Pericardium fibroblast (primary cell): ENCODE measurements around the gene TNNI2. TPM values are rescaled to one million over a fixed set of nuclear protein-coding genes. Genes with fewer than 3 reads are reported as not detected.

Experiments
- total RNA-seq: library from RNA; depleted of rRNA; stranded (reverse); fragments of >200 nt; gene quantifications from 2 replicates; pipeline ENCODE4 v1.2.3, GENCODE V29; 2015

The TNNI2 gene
- total RNA-seq = 0.94 TPM in 1 of 2 replicates, not detected in the other

DNA sequence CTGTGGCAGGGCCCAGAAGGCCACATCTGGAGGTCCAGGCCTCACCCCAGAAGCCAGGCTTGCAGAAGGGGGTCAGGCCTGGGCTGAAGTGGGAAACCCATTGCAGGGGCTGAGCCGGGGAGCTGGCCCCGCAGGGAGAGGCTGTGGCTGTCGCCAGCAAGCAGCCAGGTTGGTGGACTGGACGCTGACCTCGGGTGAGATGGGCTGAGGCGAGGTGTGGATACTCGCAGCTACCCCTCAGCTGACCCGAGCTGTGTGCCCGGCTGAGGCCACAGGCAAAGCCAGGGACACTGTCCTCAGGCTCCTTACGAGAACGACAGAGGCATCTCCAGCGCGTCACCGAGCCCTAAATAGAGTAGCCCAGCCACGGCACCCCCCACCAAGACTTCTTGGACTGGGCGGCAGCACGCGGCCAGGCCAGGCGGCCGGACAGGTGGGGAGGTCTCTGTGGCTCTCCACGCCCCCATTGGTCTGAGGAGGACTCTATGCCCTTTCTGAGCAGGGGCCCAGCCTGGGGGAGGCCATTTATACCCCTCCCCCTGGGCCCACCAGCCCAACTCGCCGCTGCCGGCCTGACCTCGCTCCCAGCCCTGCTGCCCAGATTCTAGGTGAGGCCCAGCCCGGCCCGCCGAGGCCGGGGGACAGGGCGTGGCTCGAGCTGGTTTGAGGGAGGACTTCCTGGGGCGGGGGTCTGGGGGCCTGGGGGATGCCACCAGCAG lies at the start of gene TNNI2:
TSS of gene TNNI2 (plus strand) at position 556 of the 719 bp plus-strand sequence. CDS start 716 bp downstream, outside the sequence.

DNA sequence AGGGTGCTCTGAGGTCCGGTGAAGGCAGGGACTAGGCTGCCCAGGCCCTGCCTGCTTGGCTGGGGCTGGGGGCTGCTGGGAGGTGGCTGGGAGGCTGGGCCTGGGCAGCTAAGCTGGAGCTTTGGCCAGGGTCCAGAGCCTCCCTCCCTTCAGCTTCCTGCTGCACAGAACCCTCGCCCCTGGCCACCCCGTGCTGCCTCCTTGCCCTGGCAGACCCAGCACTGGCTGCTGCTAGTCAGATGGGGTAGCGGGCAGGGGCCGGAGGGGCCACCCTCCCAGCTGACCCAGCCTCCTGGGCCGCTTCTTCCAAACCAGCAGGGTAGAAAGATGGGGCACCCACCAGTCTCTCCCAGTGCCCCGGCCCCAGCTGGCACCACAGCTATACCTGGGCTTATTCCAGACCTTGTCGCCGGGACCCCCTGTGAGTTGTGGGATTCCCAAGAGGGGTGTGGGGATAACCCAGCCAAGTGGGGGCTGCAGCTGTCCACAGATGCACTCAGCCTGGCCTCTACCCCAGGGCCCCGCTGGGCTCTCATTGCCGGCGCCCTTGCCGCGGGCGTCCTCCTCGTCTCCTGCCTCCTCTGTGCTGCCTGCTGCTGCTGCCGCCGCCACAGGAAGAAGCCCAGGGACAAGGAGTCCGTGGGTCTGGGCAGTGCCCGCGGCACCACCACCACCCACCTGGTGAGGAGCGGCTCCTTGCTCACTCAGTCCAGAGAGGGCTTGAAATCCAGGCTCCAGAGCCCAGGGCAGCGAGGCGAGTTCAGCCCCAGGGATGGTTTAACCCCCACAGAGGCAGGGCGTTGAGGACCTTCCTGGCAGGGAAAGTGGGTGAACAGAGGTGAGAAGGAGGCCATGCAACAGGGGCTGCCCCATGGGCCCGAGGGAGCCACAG lies 3.8 kb upstream of the TNNI2 start, which contains the start of gene SYT8:
TSS of gene SYT8 (plus strand) at position 212 of the 892 bp plus-strand sequence. CDS start at position 328, 116 bp downstream.

DNA sequence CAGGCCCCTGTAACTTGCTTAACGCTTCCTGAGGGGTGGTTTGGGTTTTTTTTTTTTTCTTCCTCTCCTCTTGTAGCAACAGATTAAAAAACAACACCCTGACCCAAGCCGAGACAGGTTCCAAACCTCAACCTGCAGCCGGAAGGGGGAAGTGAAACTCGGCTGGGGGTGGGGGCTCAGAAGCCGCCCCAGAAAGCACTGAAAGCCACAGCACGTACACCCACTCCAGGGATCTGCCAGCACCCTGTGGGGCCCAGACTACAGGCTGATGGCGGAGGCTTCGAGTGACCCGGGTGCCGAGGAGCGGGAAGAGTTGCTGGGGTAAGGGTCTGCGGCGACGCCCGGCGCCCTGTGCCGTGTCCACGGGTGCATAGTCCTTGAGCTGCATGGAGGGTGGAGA lies 14.1 kb downstream of the TNNI2 start, which contains the start of gene LSP1:
TSS of gene LSP1 (plus strand) at position 208 of the 400 bp plus-strand sequence. CDS start at position 269, 61 bp downstream.

Other genes starting within 250 kb of the TNNI2 start
- gene KRTAP5-2, start 240.7 kb upstream of the TNNI2 start, total RNA-seq = not detected in 2 replicates
- gene KRTAP5-3, start 230.5 kb upstream of the TNNI2 start, total RNA-seq = not detected in 2 replicates
- not detected in 2 replicates for gene KRTAP5-4, start 216.8 kb upstream of the TNNI2 start, total RNA-seq
- not detected in 2 replicates for gene KRTAP5-5, start 209.2 kb upstream of the TNNI2 start, total RNA-seq
- not detected in 2 replicates for gene KRTAP5-6, start 141.8 kb upstream of the TNNI2 start, total RNA-seq
- 0.51 and 0.82 TPM in 2 replicates for gene IFITM10, start 88.4 kb upstream of the TNNI2 start, total RNA-seq
- 453 and 464 TPM in 2 replicates for gene CTSD, start 75.1 kb upstream of the TNNI2 start, total RNA-seq
- gene SYT8, start 4.0 kb upstream of the TNNI2 start, total RNA-seq = 0.35 TPM in 1 of 2 replicates, not detected in the other
- gene LSP1, start 14.1 kb downstream of the TNNI2 start, total RNA-seq = 29.5 and 34.2 TPM in 2 replicates
- gene PRR33, start 52.9 kb downstream of the TNNI2 start, total RNA-seq = not detected in 2 replicates
- 12.3 and 28.9 TPM in 2 replicates for gene TNNT3, start 80.7 kb downstream of the TNNI2 start, total RNA-seq
- 63.6 and 67.1 TPM in 2 replicates for gene MRPL23, start 108.4 kb downstream of the TNNI2 start, total RNA-seq
- 18,433 and 25,558 TPM in 2 replicates for gene H19, start 158.9 kb downstream of the TNNI2 start, total RNA-seq